OCI-LY7 (cell line): ENCODE measurements around the gene RUVBL1. TPM values are rescaled to one million over a fixed set of nuclear protein-coding genes. Genes with fewer than 3 reads are reported as not detected.

ENCODE experiments used
- BruUV-seq: library from RNA; stranded (reverse); fragments of 400-500 nt; replicated peaks from 2 replicates; lab custom pipeline; 2021; lab: Mats Ljungman, UMichigan
- CTCF ChIA-PET: fragments of 300-600 bp; sonication (Branson Sonifier 250); formaldehyde crosslinking; loops from one replicate; lab custom pipeline; 2022; ENCODE audit warnings: antibody characterized with exemption; ENCODE audit not compliant: unreplicated experiment; lab: Charles Lee
- POLR2A ChIA-PET: fragments of 300-600 bp; sonication (Branson Sonifier 250); formaldehyde crosslinking; loops from one replicate; lab custom pipeline; 2022; ENCODE audit warnings: antibody characterized with exemption; lab: Charles Lee
- DNase-seq: peaks from one replicate; pipeline ENCODE4 v3.0.0-alpha.2; 2015; ENCODE audit warnings: low spot score
- H2AFZ ChIP-seq: fragments of 200-600 bp; sonication (generic), shearing (Covaris generic); 2 replicates; pipeline ENCODE4 v1.6.1; 2014; ENCODE audit warnings: mild to moderate bottlenecking, antibody characterized with exemption, low read length, moderate library complexity
- H3K27ac ChIP-seq: fragments of 200-600 bp; sonication (generic); 2 replicates; pipeline ENCODE4 v1.5.1; 2014; ENCODE audit warnings: mixed run types, low read depth, mild to moderate bottlenecking, moderate library complexity, low read length, inconsistent platforms; ENCODE audit not compliant: poor library complexity, severe bottlenecking
- H3K36me3 ChIP-seq: fragments of 200-600 bp; sonication (generic); 2 replicates; pipeline ENCODE4 v1.6.1; 2014; ENCODE audit warnings: mild to moderate bottlenecking, antibody characterized with exemption, low read length, moderate library complexity, mixed read lengths; ENCODE audit not compliant: insufficient read depth
- H3K4me1 ChIP-seq: fragments of 200-600 bp; sonication (generic); 2 replicates; pipeline ENCODE4 v1.5.1; 2014; ENCODE audit warnings: mild to moderate bottlenecking, low read length; ENCODE audit not compliant: insufficient read depth, poor library complexity, severe bottlenecking
- H3K4me2 ChIP-seq: fragments of 200-600 bp; sonication (generic); 2 replicates; pipeline ENCODE4 v1.6.1; 2014; ENCODE audit warnings: mild to moderate bottlenecking, low read length
- H3K4me3 ChIP-seq: fragments of 200-600 bp; sonication (generic); 2 replicates; pipeline ENCODE4 v1.5.1; 2014; ENCODE audit warnings: mild to moderate bottlenecking, low read depth, low read length; ENCODE audit not compliant: poor library complexity, severe bottlenecking
- H3K79me2 ChIP-seq: fragments of 200-600 bp; sonication (generic); 2 replicates; pipeline ENCODE4 v1.6.1; 2016; ENCODE audit warnings: low read depth, mild to moderate bottlenecking, low read length, moderate library complexity, mixed read lengths; ENCODE audit not compliant: insufficient read depth
- H3K9me2 ChIP-seq: fragments of 200-600 bp; sonication (generic); 2 replicates; pipeline ENCODE4 v1.6.1; 2016; ENCODE audit warnings: mild to moderate bottlenecking, low read length, mixed read lengths; ENCODE audit not compliant: insufficient read depth
- H3K9me3 ChIP-seq: fragments of 200-600 bp; sonication (generic); 2 replicates; pipeline ENCODE4 v1.6.1; 2014; ENCODE audit warnings: mild to moderate bottlenecking, mixed run types, low read length, mixed read lengths
- H4K20me1 ChIP-seq: fragments of 200-600 bp; sonication (generic); 2 replicates; pipeline ENCODE4 v1.6.1; 2014; ENCODE audit warnings: mild to moderate bottlenecking, antibody characterized with exemption, low read length, moderate library complexity, mixed read lengths; ENCODE audit not compliant: insufficient read depth
- CTCF ChIP-seq: fragments of 200-600 bp; sonication (generic); conservative IDR thresholded peaks from 2 replicates; pipeline ENCODE4 v1.5.1; 2014; ENCODE audit warnings: mild to moderate bottlenecking, antibody characterized with exemption, low read length, moderate library complexity, mixed read lengths
- EZH2phosphoT487 ChIP-seq: fragments of 200-600 bp; sonication (generic); IDR thresholded peaks from 2 replicates; pipeline ENCODE4 v1.6.1; 2018; ENCODE audit warnings: low read depth, borderline replicate concordance, mild to moderate bottlenecking, mixed run types, antibody characterized with exemption, low read length, moderate library complexity, mixed read lengths
- intact Hi-C: fragments of 100-400 bp; cut with micrococcal nuclease; formaldehyde crosslinking; loops from one replicate; pipeline ENCODE4 v1.10.0; 2022; ENCODE audit not compliant: unreplicated experiment
- total RNA-seq, 2 experiments: library from RNA; depleted of rRNA in 1 of 2; stranded (reverse); fragments of >200 nt in 1 of 2; shearing (Covaris generic) in 1 of 2; gene quantifications; 2 replicates each; pipeline ENCODE4 v1.2.3, GENCODE V29; 2014 to 2022

RUVBL1 gene
- total RNA-seq, 2 experiments from 2014 or later = 91.4 to 103 TPM

- no peaks in the 10 kb centered on the region for H4K20me1 ChIP-seq
- no peaks in the 10 kb centered on the region for H3K4me1 ChIP-seq
- ChIA-PET CTCF (interaction anchor here (0.8 to 2.6 kb wide), 3 partner anchors 10 to 38 kb away, joined by 3 to 15 read pairs (median 3); partner anchors contain the start of gene RUVBL1), POLR2A (interaction anchor here (2.0 kb wide), 1 partner anchor 10 kb away, joined by 8 read pairs; the partner anchor contains the start of gene RUVBL1)
- no peaks in the 10 kb centered on the region for H3K36me3 ChIP-seq
- intact Hi-C loops = loop anchor here (1.0 to 2.0 kb wide), 2 partner anchors 38 to 59 kb away; no protein-coding TSS in a partner anchor
- peak; percentile 57 for DNase-seq
- H3K9me3 ChIP-seq = no peaks in the 10 kb centered on the region
- no peak overlapping the region for H3K4me2 ChIP-seq
- H3K27ac ChIP-seq = no peak overlapping the region
- no peaks in the 10 kb centered on the region for H3K9me2 ChIP-seq
- no TSS peak for BruUV-seq
- H2AFZ ChIP-seq = no peak overlapping the region
- H3K4me3 ChIP-seq = no peak overlapping the region
- no peaks in the 10 kb centered on the region for H3K79me2 ChIP-seq
- TF ChIP-seq CTCF (peak; percentile 93), EZH2phosphoT487 (no peak)
These were observed 9.8 kb upstream of the RUVBL1 start for GRCh38 chr3:128133273-128133883.

GRCh38 chr3:128131897-128132646, 8.5 kb upstream of the RUVBL1 start:
- BruUV-seq = no TSS peak
- no peak overlapping the region for H3K4me2 ChIP-seq
- intact Hi-C loops = loop anchor here (2.0 kb wide), 1 partner anchor 57 kb away; no protein-coding TSS in a partner anchor
- DNase-seq = no peak
- no peaks in the 10 kb centered on the region for H3K79me2 ChIP-seq
- H3K27ac ChIP-seq = no peak overlapping the region
- ChIA-PET POLR2A (no interaction called here), CTCF (no interaction called here)
- no peaks in the 10 kb centered on the region for H3K4me1 ChIP-seq
- no peaks in the 10 kb centered on the region for H3K9me3 ChIP-seq
- no peak overlapping the region for H2AFZ ChIP-seq
- TF ChIP-seq EZH2phosphoT487 (no peak), CTCF (no peak)
- no peaks in the 10 kb centered on the region for H3K36me3 ChIP-seq
- H3K4me3 ChIP-seq = no peak overlapping the region
- no peaks in the 10 kb centered on the region for H3K9me2 ChIP-seq
- H4K20me1 ChIP-seq = no peaks in the 10 kb centered on the region
